ENCODE results near the gene C1orf105. TPM values are rescaled to one million over a fixed set of nuclear protein-coding genes. Genes with fewer than 3 reads are reported as not detected.

The C1orf105 gene
- total RNA-seq, 4 donors from 2014 or later = 0.89 to 1.5 (median 1.5) TPM; not detected in 1

- Histone ChIP-seq H3K4me3 (no peak overlapping the region), H3K27me3 (peaks cover 7% of the 10 kb centered on the region), H3K27ac (no peak overlapping the region), H3K36me3 (no peaks in the 10 kb centered on the region), H3K9me3 (no peaks in the 10 kb centered on the region), H3K4me1 (peaks cover 24% of the 10 kb centered on the region)
- 78% methylated on average over 7 of the region's 7 CpGs for WGBS
- no peak for DNase-seq (ENCODE audit: low spot score in 2 of 2)
- no peak for TF ChIP-seq POLR2A (IDR thresholded peaks at IDR 0.05)
- no peak for TF ChIP-seq POLR2AphosphoS5 (IDR thresholded peaks at IDR 0.05)
- TF ChIP-seq EP300 (IDR thresholded peaks at IDR 0.05) = no peak
- no peak for TF ChIP-seq CTCF (IDR thresholded peaks at IDR 0.05)
These were observed 32.2 kb downstream of the C1orf105 start for GRCh38 chr1:172452536-172453152.

- no peak overlapping the region for H3K27ac ChIP-seq
- no peaks in the 10 kb centered on the region for H3K9me3 ChIP-seq
- H3K36me3 ChIP-seq = no peaks in the 10 kb centered on the region
- peaks cover 7% of the 10 kb centered on the region for H3K27me3 ChIP-seq
- peaks cover 22% of the 10 kb centered on the region for H3K4me1 ChIP-seq
- DNase-seq (ENCODE audit: low spot score in 2 of 2) = no peak
- 47% methylated on average over 6 of the region's 6 CpGs for WGBS
- no peak for TF ChIP-seq EP300 (IDR thresholded peaks at IDR 0.05)
- no peak for TF ChIP-seq CTCF (IDR thresholded peaks at IDR 0.05)
- TF ChIP-seq POLR2A (IDR thresholded peaks at IDR 0.05) = no peak
- no peak for TF ChIP-seq POLR2AphosphoS5 (IDR thresholded peaks at IDR 0.05)
- no peak overlapping the region for H3K4me3 ChIP-seq
These were observed 32.7 kb downstream of the C1orf105 start for GRCh38 chr1:172453153-172453545.

- no peak for DNase-seq (ENCODE audit: low spot score in 2 of 2)
- no peaks in the 10 kb centered on the region for H3K9me3 ChIP-seq
- H3K27me3 ChIP-seq = peaks cover 7% of the 10 kb centered on the region
- H3K4me1 ChIP-seq = peaks cover 21% of the 10 kb centered on the region
- no peak overlapping the region for H3K27ac ChIP-seq
- no peaks in the 10 kb centered on the region for H3K36me3 ChIP-seq
- WGBS = 49% methylated on average over 1 of the region's 1 CpG
- no peak overlapping the region for H3K4me3 ChIP-seq
- no peak for TF ChIP-seq POLR2A (IDR thresholded peaks at IDR 0.05)
- TF ChIP-seq POLR2AphosphoS5 (IDR thresholded peaks at IDR 0.05) = no peak
- no peak for TF ChIP-seq CTCF (IDR thresholded peaks at IDR 0.05)
- no peak for TF ChIP-seq EP300 (IDR thresholded peaks at IDR 0.05)
These were observed 33.1 kb downstream of the C1orf105 start for GRCh38 chr1:172453607-172454006.

GRCh38 chr1:172455451-172455850 is 35.0 kb downstream of the C1orf105 start:
- peaks cover 10% of the 10 kb centered on the region for H3K4me1 ChIP-seq
- TF ChIP-seq POLR2AphosphoS5 (IDR thresholded peaks at IDR 0.05) = no peak
- TF ChIP-seq CTCF (IDR thresholded peaks at IDR 0.05) = no peak
- no peak for TF ChIP-seq POLR2A (IDR thresholded peaks at IDR 0.05)
- TF ChIP-seq EP300 (IDR thresholded peaks at IDR 0.05) = no peak
- no peak overlapping the region for H3K4me3 ChIP-seq
- no peak overlapping the region for H3K27ac ChIP-seq
- H3K27me3 ChIP-seq = peaks cover 7% of the 10 kb centered on the region
- 100% methylated on average over 1 of the region's 1 CpG for WGBS
- no peaks in the 10 kb centered on the region for H3K36me3 ChIP-seq
- no peak for DNase-seq (ENCODE audit: low spot score in 2 of 2)
- H3K9me3 ChIP-seq = no peaks in the 10 kb centered on the region

GRCh38 chr1:172456344-172456769 is 35.9 kb downstream of the C1orf105 start:
- TF ChIP-seq POLR2A (IDR thresholded peaks at IDR 0.05) (no peak), CTCF (IDR thresholded peaks at IDR 0.05) (no peak), POLR2AphosphoS5 (IDR thresholded peaks at IDR 0.05) (no peak), EP300 (IDR thresholded peaks at IDR 0.05) (no peak)
- Histone ChIP-seq H3K36me3 (no peaks in the 10 kb centered on the region), H3K4me1 (peaks cover 5% of the 10 kb centered on the region), H3K4me3 (no peak overlapping the region), H3K9me3 (no peaks in the 10 kb centered on the region), H3K27me3 (peaks cover 7% of the 10 kb centered on the region), H3K27ac (no peak overlapping the region)
- DNase-seq (ENCODE audit: low spot score in 2 of 2) = no peak
- WGBS = 95% methylated on average over 5 of the region's 5 CpGs

All from suprapubic skin (tissue), 4 donors.